SK-N-SH treated with all-trans-retinoic acid at 6 μM for 48 hours (cell line): ENCODE results near the gene MAT1A.

Source experiments
- ATAC-seq: fragments of 200-7000 bp; cut with Tn5 transposase; 3 replicates; pipeline ENCODE4 v1.9.1; 2020; ENCODE audit warnings: mild to moderate bottlenecking, moderate library complexity
- ARNTL ChIP-seq: fragments of 450-650 bp; formaldehyde crosslinking; IDR thresholded peaks from 2 replicates; pipeline ENCODE4 v1.5.0; 2020; ENCODE audit warnings: low read depth, mild to moderate bottlenecking, moderate library complexity, borderline replicate concordance
- BACH2 ChIP-seq: fragments of 250-450 bp; sonication (Bioruptor Pico); IDR thresholded peaks from 2 replicates; pipeline ENCODE4 v1.9.0; 2021; ENCODE audit warnings: mild to moderate bottlenecking, borderline replicate concordance
- CSDC2 ChIP-seq: fragments of 250-450 bp; sonication (Bioruptor Pico); IDR thresholded peaks from 2 replicates; pipeline ENCODE4 v1.5.0; 2020; ENCODE audit warnings: mild to moderate bottlenecking, moderate library complexity
- GLIS3 ChIP-seq: fragments of 250-450 bp; sonication (Bioruptor Pico); IDR thresholded peaks from 2 replicates; pipeline ENCODE4 v1.5.0; 2020; ENCODE audit warnings: mild to moderate bottlenecking, moderate library complexity
- ISL1 ChIP-seq: fragments of 250-450 bp; sonication (Bioruptor Pico); IDR thresholded peaks from 2 replicates; pipeline ENCODE4 v2.1.2; 2022; ENCODE audit warnings: mild to moderate bottlenecking, moderate library complexity
- PPARA ChIP-seq: fragments of 250-450 bp; sonication (Bioruptor Pico); IDR thresholded peaks from 2 replicates; pipeline ENCODE4 v1.5.0; 2020; ENCODE audit warnings: mild to moderate bottlenecking, borderline replicate concordance
- RARB ChIP-seq: fragments of 250-450 bp; sonication (Bioruptor Pico); IDR thresholded peaks from 2 replicates; pipeline ENCODE4 v1.8.0; 2021; ENCODE audit warnings: mild to moderate bottlenecking, moderate library complexity
- SNAI2 ChIP-seq: fragments of 250-450 bp; sonication (Bioruptor Pico); IDR thresholded peaks from 2 replicates; pipeline ENCODE4 v1.5.0; 2020; ENCODE audit warnings: mild to moderate bottlenecking, moderate library complexity
- TCF4 ChIP-seq: fragments of 250-450 bp; sonication (Bioruptor Pico); IDR thresholded peaks from 2 replicates; pipeline ENCODE4 v1.8.0; 2021; ENCODE audit warnings: mild to moderate bottlenecking, moderate library complexity, borderline replicate concordance
- TOX ChIP-seq: fragments of 250-450 bp; sonication (Bioruptor Pico); IDR thresholded peaks from 2 replicates; pipeline ENCODE4 v1.8.0; 2021; ENCODE audit warnings: mild to moderate bottlenecking, moderate library complexity, borderline replicate concordance
- ZC3H10 ChIP-seq: fragments of 250-450 bp; sonication (Bioruptor Pico); IDR thresholded peaks from 2 replicates; pipeline ENCODE4 v1.5.1; 2021; ENCODE audit warnings: mild to moderate bottlenecking, moderate library complexity
- ZFP3 ChIP-seq: fragments of 250-450 bp; sonication (Bioruptor Pico); IDR thresholded peaks from 2 replicates; pipeline ENCODE4 v1.5.0; 2020; ENCODE audit warnings: mild to moderate bottlenecking, moderate library complexity
- ZFP30 ChIP-seq: fragments of 450-650 bp; formaldehyde crosslinking; IDR thresholded peaks from 2 replicates; pipeline ENCODE4 v1.5.0; 2022; ENCODE audit warnings: mild to moderate bottlenecking, moderate library complexity
- ZNF565 ChIP-seq: fragments of 450-650 bp; formaldehyde crosslinking; conservative IDR thresholded peaks from 2 replicates; pipeline ENCODE4 v1.5.0; 2020; ENCODE audit warnings: low read depth, mild to moderate bottlenecking, moderate library complexity
- ZNF8 ChIP-seq: fragments of 450-650 bp; formaldehyde crosslinking; IDR thresholded peaks from 2 replicates; pipeline ENCODE4 v1.5.0; 2020; ENCODE audit warnings: mild to moderate bottlenecking, moderate library complexity
- TF ChIP-seq, protein P1 (sequence below): fragments of 250-450 bp; sonication (Bioruptor Pico); IDR thresholded peaks from 2 replicates; pipeline ENCODE4 v1.8.0; 2020; ENCODE audit warnings: mild to moderate bottlenecking, moderate library complexity, borderline replicate concordance
- TF ChIP-seq, protein P2 (sequence below): fragments of 250-450 bp; sonication (Bioruptor Pico); IDR thresholded peaks from 2 replicates; pipeline ENCODE4 v1.5.1; 2020; ENCODE audit warnings: low read depth, mild to moderate bottlenecking, moderate library complexity
- TF ChIP-seq, protein P3 (sequence below): fragments of 250-450 bp; sonication (Bioruptor Pico); IDR thresholded peaks from 2 replicates; pipeline ENCODE4 v1.5.1; 2021; ENCODE audit warnings: mild to moderate bottlenecking, moderate library complexity
- TF ChIP-seq, protein P4 (sequence below): fragments of 250-450 bp; sonication (Bioruptor Pico); IDR thresholded peaks from 2 replicates; pipeline ENCODE4 v1.8.0; 2021; ENCODE audit warnings: low read depth, mild to moderate bottlenecking, moderate library complexity, borderline replicate concordance
- TF ChIP-seq, protein P5 (sequence below): fragments of 250-450 bp; sonication (Bioruptor Pico); IDR thresholded peaks from 2 replicates; pipeline ENCODE4 v1.5.0; 2020; ENCODE audit warnings: mild to moderate bottlenecking, moderate library complexity

Gene MAT1A

DNA sequence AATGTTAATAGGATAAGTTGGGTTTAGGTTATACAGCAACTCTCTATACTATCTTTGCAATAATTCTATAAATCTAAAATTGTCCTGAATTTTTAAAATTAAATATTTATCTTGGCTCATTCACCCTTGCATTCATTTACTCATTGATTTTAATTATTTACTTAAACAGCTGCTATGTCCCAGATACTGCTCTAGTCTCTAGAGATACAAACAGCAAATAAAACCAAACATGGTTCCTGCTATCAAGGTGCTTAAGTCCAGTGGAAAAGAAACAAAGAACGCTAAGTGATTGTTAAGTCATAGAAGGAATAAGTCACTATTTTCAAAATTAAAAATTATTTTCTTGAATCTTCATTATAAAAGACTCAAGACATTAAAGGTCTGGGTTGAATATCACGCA is 29.9 kb upstream of the MAT1A start (continued):
- TF ChIP-seq, protein P1, sequence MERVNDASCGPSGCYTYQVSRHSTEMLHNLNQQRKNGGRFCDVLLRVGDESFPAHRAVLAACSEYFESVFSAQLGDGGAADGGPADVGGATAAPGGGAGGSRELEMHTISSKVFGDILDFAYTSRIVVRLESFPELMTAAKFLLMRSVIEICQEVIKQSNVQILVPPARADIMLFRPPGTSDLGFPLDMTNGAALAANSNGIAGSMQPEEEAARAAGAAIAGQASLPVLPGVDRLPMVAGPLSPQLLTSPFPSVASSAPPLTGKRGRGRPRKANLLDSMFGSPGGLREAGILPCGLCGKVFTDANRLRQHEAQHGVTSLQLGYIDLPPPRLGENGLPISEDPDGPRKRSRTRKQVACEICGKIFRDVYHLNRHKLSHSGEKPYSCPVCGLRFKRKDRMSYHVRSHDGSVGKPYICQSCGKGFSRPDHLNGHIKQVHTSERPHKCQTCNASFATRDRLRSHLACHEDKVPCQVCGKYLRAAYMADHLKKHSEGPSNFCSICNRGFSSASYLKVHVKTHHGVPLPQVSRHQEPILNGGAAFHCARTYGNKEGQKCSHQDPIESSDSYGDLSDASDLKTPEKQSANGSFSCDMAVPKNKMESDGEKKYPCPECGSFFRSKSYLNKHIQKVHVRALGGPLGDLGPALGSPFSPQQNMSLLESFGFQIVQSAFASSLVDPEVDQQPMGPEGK (CRISPR knock-in tag): no peak
- TF ChIP-seq, protein P2, sequence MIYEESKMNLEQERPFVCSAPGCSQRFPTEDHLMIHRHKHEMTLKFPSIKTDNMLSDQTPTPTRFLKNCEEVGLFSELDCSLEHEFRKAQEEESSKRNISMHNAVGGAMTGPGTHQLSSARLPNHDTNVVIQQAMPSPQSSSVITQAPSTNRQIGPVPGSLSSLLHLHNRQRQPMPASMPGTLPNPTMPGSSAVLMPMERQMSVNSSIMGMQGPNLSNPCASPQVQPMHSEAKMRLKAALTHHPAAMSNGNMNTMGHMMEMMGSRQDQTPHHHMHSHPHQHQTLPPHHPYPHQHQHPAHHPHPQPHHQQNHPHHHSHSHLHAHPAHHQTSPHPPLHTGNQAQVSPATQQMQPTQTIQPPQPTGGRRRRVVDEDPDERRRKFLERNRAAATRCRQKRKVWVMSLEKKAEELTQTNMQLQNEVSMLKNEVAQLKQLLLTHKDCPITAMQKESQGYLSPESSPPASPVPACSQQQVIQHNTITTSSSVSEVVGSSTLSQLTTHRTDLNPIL (CRISPR knock-in tag): no peak
- TF ChIP-seq ZFP30 (CRISPR knock-in tag) (no peak), GLIS3 (CRISPR knock-in tag) (no peak), BACH2 (CRISPR knock-in tag) (no peak), ZC3H10 (CRISPR knock-in tag) (no peak)

DNA sequence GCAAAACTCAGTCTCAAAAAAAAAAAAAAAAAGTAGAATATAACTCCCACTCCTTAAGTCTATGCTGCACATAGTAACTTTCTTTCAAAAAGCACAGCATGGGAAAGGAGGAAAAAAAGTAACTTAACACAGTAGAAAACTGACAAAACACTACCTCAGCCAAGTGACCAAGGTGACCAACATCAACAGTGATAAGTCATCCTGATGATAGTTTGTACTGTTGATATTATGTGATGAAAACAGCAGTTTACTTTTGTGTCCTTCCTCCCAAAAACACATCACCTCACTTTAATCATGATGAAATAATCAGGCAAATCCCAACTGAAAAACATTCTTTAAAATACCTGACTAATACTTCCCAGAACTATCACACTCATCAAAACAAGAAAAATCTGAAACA is 29.3 kb upstream of the MAT1A start:
- TF ChIP-seq ZFP3: no peak
- TF ChIP-seq RARB (CRISPR knock-in tag): no peak
- TF ChIP-seq, protein P3, sequence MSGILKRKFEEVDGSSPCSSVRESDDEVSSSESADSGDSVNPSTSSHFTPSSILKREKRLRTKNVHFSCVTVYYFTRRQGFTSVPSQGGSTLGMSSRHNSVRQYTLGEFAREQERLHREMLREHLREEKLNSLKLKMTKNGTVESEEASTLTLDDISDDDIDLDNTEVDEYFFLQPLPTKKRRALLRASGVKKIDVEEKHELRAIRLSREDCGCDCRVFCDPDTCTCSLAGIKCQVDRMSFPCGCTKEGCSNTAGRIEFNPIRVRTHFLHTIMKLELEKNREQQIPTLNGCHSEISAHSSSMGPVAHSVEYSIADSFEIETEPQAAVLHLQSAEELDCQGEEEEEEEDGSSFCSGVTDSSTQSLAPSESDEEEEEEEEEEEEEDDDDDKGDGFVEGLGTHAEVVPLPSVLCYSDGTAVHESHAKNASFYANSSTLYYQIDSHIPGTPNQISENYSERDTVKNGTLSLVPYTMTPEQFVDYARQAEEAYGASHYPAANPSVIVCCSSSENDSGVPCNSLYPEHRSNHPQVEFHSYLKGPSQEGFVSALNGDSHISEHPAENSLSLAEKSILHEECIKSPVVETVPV (CRISPR knock-in tag): no peak
- no peak for TF ChIP-seq GLIS3 (CRISPR knock-in tag)
- TF ChIP-seq, protein P4, sequence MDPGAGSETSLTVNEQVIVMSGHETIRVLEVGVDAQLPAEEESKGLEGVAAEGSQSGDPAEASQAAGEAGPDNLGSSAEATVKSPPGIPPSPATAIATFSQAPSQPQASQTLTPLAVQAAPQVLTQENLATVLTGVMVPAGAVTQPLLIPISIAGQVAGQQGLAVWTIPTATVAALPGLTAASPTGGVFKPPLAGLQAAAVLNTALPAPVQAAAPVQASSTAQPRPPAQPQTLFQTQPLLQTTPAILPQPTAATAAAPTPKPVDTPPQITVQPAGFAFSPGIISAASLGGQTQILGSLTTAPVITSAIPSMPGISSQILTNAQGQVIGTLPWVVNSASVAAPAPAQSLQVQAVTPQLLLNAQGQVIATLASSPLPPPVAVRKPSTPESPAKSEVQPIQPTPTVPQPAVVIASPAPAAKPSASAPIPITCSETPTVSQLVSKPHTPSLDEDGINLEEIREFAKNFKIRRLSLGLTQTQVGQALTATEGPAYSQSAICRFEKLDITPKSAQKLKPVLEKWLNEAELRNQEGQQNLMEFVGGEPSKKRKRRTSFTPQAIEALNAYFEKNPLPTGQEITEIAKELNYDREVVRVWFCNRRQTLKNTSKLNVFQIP (CRISPR knock-in tag): no peak
- no peak for TF ChIP-seq ZFP30 (CRISPR knock-in tag)
- no peak for ATAC-seq

DNA sequence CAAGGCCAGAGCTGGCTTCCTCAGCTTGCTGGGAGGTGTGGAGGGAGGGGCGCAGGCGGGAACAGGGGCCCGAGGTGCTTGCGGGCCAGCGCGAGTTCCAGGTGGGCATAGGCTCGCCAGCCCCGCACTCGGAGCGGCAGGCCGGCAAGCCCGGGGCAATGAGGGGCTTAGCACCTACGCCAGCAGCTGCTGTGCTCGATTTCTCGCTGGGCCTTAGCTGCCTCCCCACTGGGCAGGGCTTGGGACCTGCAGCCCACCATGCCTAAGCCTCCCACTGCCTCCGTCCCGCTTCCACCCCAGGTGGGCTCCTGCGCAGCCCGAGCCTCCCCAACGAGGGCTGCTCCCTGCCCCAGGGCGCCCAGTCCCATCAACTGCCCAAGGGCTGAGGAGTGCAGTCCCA is 25.9 kb upstream of the MAT1A start:
- no peak for ATAC-seq
- TF ChIP-seq ZNF565 (CRISPR knock-in tag): no peak
- TF ChIP-seq ZNF8 (CRISPR knock-in tag): no peak
- TF ChIP-seq, protein P5, sequence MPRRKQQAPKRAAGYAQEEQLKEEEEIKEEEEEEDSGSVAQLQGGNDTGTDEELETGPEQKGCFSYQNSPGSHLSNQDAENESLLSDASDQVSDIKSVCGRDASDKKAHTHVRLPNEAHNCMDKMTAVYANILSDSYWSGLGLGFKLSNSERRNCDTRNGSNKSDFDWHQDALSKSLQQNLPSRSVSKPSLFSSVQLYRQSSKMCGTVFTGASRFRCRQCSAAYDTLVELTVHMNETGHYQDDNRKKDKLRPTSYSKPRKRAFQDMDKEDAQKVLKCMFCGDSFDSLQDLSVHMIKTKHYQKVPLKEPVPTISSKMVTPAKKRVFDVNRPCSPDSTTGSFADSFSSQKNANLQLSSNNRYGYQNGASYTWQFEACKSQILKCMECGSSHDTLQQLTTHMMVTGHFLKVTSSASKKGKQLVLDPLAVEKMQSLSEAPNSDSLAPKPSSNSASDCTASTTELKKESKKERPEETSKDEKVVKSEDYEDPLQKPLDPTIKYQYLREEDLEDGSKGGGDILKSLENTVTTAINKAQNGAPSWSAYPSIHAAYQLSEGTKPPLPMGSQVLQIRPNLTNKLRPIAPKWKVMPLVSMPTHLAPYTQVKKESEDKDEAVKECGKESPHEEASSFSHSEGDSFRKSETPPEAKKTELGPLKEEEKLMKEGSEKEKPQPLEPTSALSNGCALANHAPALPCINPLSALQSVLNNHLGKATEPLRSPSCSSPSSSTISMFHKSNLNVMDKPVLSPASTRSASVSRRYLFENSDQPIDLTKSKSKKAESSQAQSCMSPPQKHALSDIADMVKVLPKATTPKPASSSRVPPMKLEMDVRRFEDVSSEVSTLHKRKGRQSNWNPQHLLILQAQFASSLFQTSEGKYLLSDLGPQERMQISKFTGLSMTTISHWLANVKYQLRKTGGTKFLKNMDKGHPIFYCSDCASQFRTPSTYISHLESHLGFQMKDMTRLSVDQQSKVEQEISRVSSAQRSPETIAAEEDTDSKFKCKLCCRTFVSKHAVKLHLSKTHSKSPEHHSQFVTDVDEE: no peak
- no peak for TF ChIP-seq CSDC2 (CRISPR knock-in tag)
- TF ChIP-seq ISL1: no peak
- TF ChIP-seq BACH2 (CRISPR knock-in tag): no peak
- no peak for TF ChIP-seq SNAI2 (CRISPR knock-in tag)
- no peak for TF ChIP-seq ZC3H10 (CRISPR knock-in tag)
- TF ChIP-seq, protein P4 (CRISPR knock-in tag): no peak
- TF ChIP-seq, protein P1 (CRISPR knock-in tag): no peak
- TF ChIP-seq TOX (CRISPR knock-in tag): no peak
- TF ChIP-seq GLIS3 (CRISPR knock-in tag): no peak
- TF ChIP-seq ARNTL: no peak
- TF ChIP-seq PPARA (CRISPR knock-in tag): no peak
- no peak for TF ChIP-seq ZFP30 (CRISPR knock-in tag)
- TF ChIP-seq TCF4: no peak
- TF ChIP-seq, protein P2 (CRISPR knock-in tag): no peak
